Measurements from ENCODE around the gene DDR2.

Gene DDR2

GRCh38 chr1:162609306-162609705 is 23.0 kb upstream of the DDR2 start:
- no peak for TF ChIP-seq POLR2AphosphoS5 (IDR thresholded peaks at IDR 0.05; ENCODE audit: low read depth, low read length)
- TF ChIP-seq FOXP2 (optimal IDR thresholded peaks at IDR 0.05; ENCODE audit: borderline replicate concordance, extremely low read depth, extremely low read length, insufficient read depth), result no peak
- TF ChIP-seq TAF1 (IDR thresholded peaks at IDR 0.05; ENCODE audit: borderline replicate concordance, insufficient read depth, low read length), result no peak
- TF ChIP-seq SIN3A (IDR thresholded peaks at IDR 0.05; ENCODE audit: borderline replicate concordance, insufficient read depth, low read length), result no peak
- TF ChIP-seq REST (IDR thresholded peaks at IDR 0.05; ENCODE audit: insufficient read depth in 1 of 2, low read depth in 2 of 2, low read length in 2 of 2), result no peak

- TF ChIP-seq FOXP2 (optimal IDR thresholded peaks at IDR 0.05; ENCODE audit: borderline replicate concordance, extremely low read depth, extremely low read length, insufficient read depth) (no peak), TAF1 (IDR thresholded peaks at IDR 0.05; ENCODE audit: borderline replicate concordance, insufficient read depth, low read length) (no peak), REST (IDR thresholded peaks at IDR 0.05; ENCODE audit: insufficient read depth in 1 of 2, low read depth in 2 of 2, low read length in 2 of 2) (no peak), POLR2AphosphoS5 (IDR thresholded peaks at IDR 0.05; ENCODE audit: low read depth, low read length) (no peak), SIN3A (IDR thresholded peaks at IDR 0.05; ENCODE audit: borderline replicate concordance, insufficient read depth, low read length) (no peak)
Measured at GRCh38 chr1:162612606-162613400, 19.5 kb upstream of the DDR2 start.

GRCh38 chr1:162616848-162617247 is 15.4 kb upstream of the DDR2 start:
- TF ChIP-seq POLR2AphosphoS5 (IDR thresholded peaks at IDR 0.05; ENCODE audit: low read depth, low read length), result no peak
- TF ChIP-seq REST (IDR thresholded peaks at IDR 0.05; ENCODE audit: insufficient read depth in 1 of 2, low read depth in 2 of 2, low read length in 2 of 2), result no peak

- TF ChIP-seq TAF1 (IDR thresholded peaks at IDR 0.05; ENCODE audit: borderline replicate concordance, insufficient read depth, low read length) (no peak), REST (IDR thresholded peaks at IDR 0.05; ENCODE audit: insufficient read depth in 1 of 2, low read depth in 2 of 2, low read length in 2 of 2) (no peak), FOXP2 (optimal IDR thresholded peaks at IDR 0.05; ENCODE audit: borderline replicate concordance, extremely low read depth, extremely low read length, insufficient read depth) (no peak), POLR2AphosphoS5 (IDR thresholded peaks at IDR 0.05; ENCODE audit: low read depth, low read length) (no peak), SIN3A (IDR thresholded peaks at IDR 0.05; ENCODE audit: borderline replicate concordance, insufficient read depth, low read length) (no peak)
Measured at GRCh38 chr1:162617513-162617912, 14.8 kb upstream of the DDR2 start.

GRCh38 chr1:162619076-162619475 is 13.2 kb upstream of the DDR2 start:
- TF ChIP-seq FOXP2 (optimal IDR thresholded peaks at IDR 0.05; ENCODE audit: borderline replicate concordance, extremely low read depth, extremely low read length, insufficient read depth), result no peak
- TF ChIP-seq TAF1 (IDR thresholded peaks at IDR 0.05; ENCODE audit: borderline replicate concordance, insufficient read depth, low read length), result no peak

Measured in PFSK-1 (cell line).